Tibial artery (tissue), 4 donors: ENCODE data around the gene ACYP2.

Experiments used
- DNase-seq, 2 donors: peaks; one replicate each; pipeline ENCODE4 v3.0.0-alpha.2; 2019
- H3K27ac ChIP-seq, 2 donors: fragments of 200-600 bp; sonication (generic) in 1 of 2; 1 replicate in 1 of 2; 2 replicates in 1 of 2; pipeline ENCODE4 v1.5.1; 2018 to 2019; ENCODE audit warnings: mild to moderate bottlenecking in 1 of 2
- H3K27me3 ChIP-seq, 2 donors: fragments of 200-600 bp; sonication (generic) in 1 of 2; one replicate each; pipeline versions ENCODE4 v1.5.1 to v1.6.0; 2016 to 2019
- H3K36me3 ChIP-seq, 3 donors: fragments of 200-600 bp; sonication (generic) in 2 of 3; one replicate each; pipeline ENCODE4 v1.5.1; 2016 to 2019; ENCODE audit warnings: mild to moderate bottlenecking in 2 of 3
- H3K4me1 ChIP-seq, 4 donors: fragments of 200-600 bp; sonication (generic) in 2 of 4; 1 replicate in 3 of 4; 2 replicates in 1 of 4; pipeline ENCODE4 v1.5.1; 2016 to 2019
- H3K4me3 ChIP-seq, 2 donors: fragments of 200-600 bp; sonication (generic) in 1 of 2; 1 replicate in 1 of 2; 2 replicates in 1 of 2; pipeline ENCODE4 v1.5.1; 2018 to 2019; ENCODE audit warnings: mild to moderate bottlenecking in 2 of 2
- H3K9me3 ChIP-seq, 3 donors: fragments of 200-600 bp; sonication (generic) in 1 of 3; one replicate each; pipeline ENCODE4 v1.5.1; 2016 to 2019
- intact Hi-C: fragments of 100-400 bp; cut with DNase I; formaldehyde crosslinking; loops from one replicate; pipeline ENCODE4 v1.15.0; 2023; ENCODE audit warnings: low total_unique reads
- TF ChIP-seq, protein P1 (sequence below), 2 experiments: fragments of 200-600 bp in 1 of 2; fragments of 450-650 bp in 1 of 2; IDR thresholded peaks; one replicate each; pipeline ENCODE4 v1.5.1; 2017 to 2019; ENCODE audit warnings: antibody characterized with exemption in 2 of 2, mild to moderate bottlenecking in 1 of 2, moderate library complexity in 1 of 2

Gene ACYP2

DNA sequence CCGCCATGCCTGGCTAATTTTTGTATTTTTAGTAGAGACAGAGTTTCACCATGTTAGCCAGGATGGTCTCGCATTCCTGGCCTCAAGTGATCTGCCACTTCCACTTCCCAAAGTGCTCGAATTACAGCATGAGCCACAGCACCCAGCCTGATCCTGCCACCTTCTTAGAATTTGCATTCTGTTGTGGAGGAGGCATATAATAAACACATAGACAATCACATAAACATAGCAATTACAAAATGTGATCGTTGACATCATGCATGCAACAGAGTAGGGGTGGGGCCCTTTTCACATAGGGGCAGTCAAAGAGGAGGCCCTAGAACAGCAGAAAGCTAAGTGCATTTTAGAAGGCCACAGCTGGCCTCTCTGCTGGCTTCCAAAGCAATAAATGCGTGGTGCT is 180.5 kb downstream of the ACYP2 start:
- no peaks in the 10 kb centered on the region for H3K9me3 ChIP-seq
- TF ChIP-seq, protein P1, sequence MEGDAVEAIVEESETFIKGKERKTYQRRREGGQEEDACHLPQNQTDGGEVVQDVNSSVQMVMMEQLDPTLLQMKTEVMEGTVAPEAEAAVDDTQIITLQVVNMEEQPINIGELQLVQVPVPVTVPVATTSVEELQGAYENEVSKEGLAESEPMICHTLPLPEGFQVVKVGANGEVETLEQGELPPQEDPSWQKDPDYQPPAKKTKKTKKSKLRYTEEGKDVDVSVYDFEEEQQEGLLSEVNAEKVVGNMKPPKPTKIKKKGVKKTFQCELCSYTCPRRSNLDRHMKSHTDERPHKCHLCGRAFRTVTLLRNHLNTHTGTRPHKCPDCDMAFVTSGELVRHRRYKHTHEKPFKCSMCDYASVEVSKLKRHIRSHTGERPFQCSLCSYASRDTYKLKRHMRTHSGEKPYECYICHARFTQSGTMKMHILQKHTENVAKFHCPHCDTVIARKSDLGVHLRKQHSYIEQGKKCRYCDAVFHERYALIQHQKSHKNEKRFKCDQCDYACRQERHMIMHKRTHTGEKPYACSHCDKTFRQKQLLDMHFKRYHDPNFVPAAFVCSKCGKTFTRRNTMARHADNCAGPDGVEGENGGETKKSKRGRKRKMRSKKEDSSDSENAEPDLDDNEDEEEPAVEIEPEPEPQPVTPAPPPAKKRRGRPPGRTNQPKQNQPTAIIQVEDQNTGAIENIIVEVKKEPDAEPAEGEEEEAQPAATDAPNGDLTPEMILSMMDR (IDR thresholded peaks at IDR 0.05) = no peak
- no peaks in the 10 kb centered on the region for H3K36me3 ChIP-seq
- H3K4me1 ChIP-seq = peaks cover 0 to 6% (median 0%) of the 10 kb centered on the region in 4 donors
- H3K27me3 ChIP-seq = no peaks in the 10 kb centered on the region
- intact Hi-C loops = no loop called here
- H3K4me3 ChIP-seq = no peak overlapping the region
- no peak for DNase-seq
- H3K27ac ChIP-seq = no peak overlapping the region

DNA sequence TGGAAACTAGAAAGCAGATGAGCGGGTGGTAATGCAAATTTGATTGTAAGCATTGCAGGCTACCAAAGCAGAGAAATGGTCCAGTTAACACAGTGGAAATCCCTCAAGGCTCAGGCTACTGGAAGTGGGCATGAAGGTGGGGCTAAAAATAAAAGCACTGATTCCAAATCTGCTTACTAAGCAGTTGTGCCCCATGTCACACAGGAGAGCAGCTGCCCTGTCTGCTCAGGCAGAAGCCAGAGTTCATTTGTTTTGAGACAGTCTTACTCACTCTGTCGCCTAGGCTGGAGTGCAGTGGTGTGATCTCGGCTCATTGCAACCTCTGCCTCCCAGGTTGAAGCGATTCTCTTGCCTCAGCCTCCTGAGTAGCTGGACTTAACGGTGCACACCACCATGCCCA is 183.1 kb downstream of the ACYP2 start:
- Histone ChIP-seq H3K36me3 (no peaks in the 10 kb centered on the region), H3K27me3 (no peaks in the 10 kb centered on the region), H3K4me1 (peaks cover 0 to 7% (median 0%) of the 10 kb centered on the region in 4 donors), H3K4me3 (no peak overlapping the region), H3K27ac (no peak overlapping the region), H3K9me3 (no peaks in the 10 kb centered on the region)
- no peak for DNase-seq
- TF ChIP-seq, protein P1 (IDR thresholded peaks at IDR 0.05) = no peak
- intact Hi-C loops = no loop called here

DNA sequence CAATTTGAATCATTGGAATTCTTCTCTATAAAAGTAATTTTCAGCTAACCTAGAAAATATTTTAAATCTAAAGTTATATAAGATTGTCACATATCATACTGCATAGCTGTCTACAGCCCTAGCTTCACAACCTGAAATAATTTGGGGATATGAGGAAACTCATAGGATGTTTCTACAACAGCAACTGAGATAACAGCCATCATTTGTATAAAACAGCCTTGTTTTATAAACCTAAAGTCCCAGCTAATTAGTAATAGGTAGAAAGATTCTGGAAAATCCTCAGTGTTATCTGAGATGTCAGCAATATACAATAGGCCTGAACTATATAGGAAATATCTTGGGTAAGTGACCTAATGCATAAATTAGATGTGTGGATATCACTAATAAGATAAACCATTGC is 188.2 kb downstream of the ACYP2 start:
- Histone ChIP-seq H3K4me1 (peaks cover 0 to 7% (median 0%) of the 10 kb centered on the region in 4 donors), H3K27ac (no peak overlapping the region), H3K36me3 (peaks cover 0 to 5% (median 0%) of the 10 kb centered on the region in 3 donors), H3K27me3 (no peaks in the 10 kb centered on the region), H3K9me3 (no peaks in the 10 kb centered on the region), H3K4me3 (no peak overlapping the region)
- TF ChIP-seq, protein P1 (IDR thresholded peaks at IDR 0.05) = no peak
- no peak for DNase-seq
- intact Hi-C loops = no loop called here

DNA sequence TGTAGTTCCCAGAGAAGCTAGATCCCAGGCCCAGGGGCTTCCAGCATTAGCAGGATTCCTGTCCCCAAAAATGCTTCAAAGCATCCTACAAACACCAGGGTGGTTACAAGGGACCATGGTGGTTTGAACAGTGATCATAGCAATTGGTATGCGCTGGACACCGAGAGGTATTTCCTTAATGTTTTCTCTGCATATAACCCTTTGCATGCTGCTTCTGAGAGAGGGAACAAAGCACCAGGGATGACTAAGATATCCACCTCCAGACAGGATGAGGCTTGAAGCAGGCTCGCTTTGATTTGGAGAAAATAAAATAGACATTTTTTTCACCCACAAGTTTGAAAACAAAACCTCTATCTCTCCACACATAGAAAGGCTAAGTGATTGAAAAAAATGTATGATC is 191.1 kb downstream of the ACYP2 start:
- TF ChIP-seq, protein P1 (IDR thresholded peaks at IDR 0.05) = no peak
- intact Hi-C loops = no loop called here

DNA sequence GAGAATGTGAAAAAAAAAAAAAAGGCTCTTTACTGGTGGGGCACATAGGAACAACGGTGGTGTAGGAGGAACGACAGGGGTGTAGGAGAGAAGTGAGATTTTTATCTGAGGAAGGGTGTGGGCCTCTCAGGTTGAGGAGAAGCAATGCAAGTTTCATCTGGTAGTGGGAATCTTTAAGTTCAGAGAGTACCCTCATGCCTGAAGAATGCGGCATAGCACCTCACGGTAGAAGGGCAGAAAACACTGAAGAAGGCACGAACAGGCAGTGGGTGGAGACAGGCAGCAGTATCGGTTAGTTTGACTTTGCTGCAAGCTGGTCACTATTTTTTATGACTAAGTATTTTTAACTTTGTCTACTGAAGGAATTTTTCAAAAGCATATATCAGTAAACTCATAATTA is 192.8 kb downstream of the ACYP2 start:
- H3K4me1 ChIP-seq = no peaks in the 10 kb centered on the region
- no peak overlapping the region for H3K27ac ChIP-seq
- no peaks in the 10 kb centered on the region for H3K27me3 ChIP-seq
- H3K36me3 ChIP-seq = peaks cover 0 to 5% (median 0%) of the 10 kb centered on the region in 3 donors
- TF ChIP-seq, protein P1 (IDR thresholded peaks at IDR 0.05) = no peak
- no peak overlapping the region for H3K4me3 ChIP-seq
- H3K9me3 ChIP-seq = no peaks in the 10 kb centered on the region
- intact Hi-C loops = no loop called here
- DNase-seq = no peak

More for the DNA sequence above, 191.1 kb downstream of the ACYP2 start:
- H3K9me3 ChIP-seq = no peaks in the 10 kb centered on the region
- no peak for DNase-seq
- peaks cover 0 to 5% (median 0%) of the 10 kb centered on the region in 3 donors for H3K36me3 ChIP-seq
- H3K4me3 ChIP-seq = no peak overlapping the region
- H3K27ac ChIP-seq = no peak overlapping the region
- H3K4me1 ChIP-seq = no peaks in the 10 kb centered on the region
- H3K27me3 ChIP-seq = no peaks in the 10 kb centered on the region

DNA sequence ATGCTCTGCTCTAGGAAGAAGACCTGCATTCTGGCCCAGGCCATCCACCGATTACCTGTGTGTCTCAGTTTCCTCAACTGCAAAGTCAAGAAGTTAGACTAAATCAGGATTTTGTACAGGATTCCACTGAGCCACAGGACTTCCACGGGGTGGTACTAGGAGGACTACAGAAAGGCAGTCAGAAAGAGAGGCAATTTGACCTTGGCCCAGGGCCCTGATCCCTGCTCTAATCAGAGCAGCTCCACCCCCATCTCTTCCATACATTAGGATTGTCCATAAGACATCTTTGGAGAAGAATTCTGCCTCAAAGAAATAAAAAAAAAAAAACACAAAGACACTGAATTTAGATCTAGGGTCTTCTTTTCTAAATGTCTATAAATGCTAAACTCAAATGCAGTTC is 193.4 kb downstream of the ACYP2 start:
- H3K9me3 ChIP-seq = no peaks in the 10 kb centered on the region
- intact Hi-C loops = no loop called here
- no peak overlapping the region for H3K27ac ChIP-seq
- no peak for DNase-seq
- no peaks in the 10 kb centered on the region for H3K4me1 ChIP-seq
- peaks cover 0 to 5% (median 0%) of the 10 kb centered on the region in 3 donors for H3K36me3 ChIP-seq
- H3K4me3 ChIP-seq = no peak overlapping the region
- H3K27me3 ChIP-seq = no peaks in the 10 kb centered on the region
- TF ChIP-seq, protein P1 (IDR thresholded peaks at IDR 0.05) = no peak
